ENCODE results near the gene CHRNB4. TPM values are rescaled to one million over a fixed set of nuclear protein-coding genes. Genes with fewer than 3 reads are reported as not detected.

CHRNB4 gene
- total RNA-seq, 1 donor from 2014 or later, result not detected

DNA sequence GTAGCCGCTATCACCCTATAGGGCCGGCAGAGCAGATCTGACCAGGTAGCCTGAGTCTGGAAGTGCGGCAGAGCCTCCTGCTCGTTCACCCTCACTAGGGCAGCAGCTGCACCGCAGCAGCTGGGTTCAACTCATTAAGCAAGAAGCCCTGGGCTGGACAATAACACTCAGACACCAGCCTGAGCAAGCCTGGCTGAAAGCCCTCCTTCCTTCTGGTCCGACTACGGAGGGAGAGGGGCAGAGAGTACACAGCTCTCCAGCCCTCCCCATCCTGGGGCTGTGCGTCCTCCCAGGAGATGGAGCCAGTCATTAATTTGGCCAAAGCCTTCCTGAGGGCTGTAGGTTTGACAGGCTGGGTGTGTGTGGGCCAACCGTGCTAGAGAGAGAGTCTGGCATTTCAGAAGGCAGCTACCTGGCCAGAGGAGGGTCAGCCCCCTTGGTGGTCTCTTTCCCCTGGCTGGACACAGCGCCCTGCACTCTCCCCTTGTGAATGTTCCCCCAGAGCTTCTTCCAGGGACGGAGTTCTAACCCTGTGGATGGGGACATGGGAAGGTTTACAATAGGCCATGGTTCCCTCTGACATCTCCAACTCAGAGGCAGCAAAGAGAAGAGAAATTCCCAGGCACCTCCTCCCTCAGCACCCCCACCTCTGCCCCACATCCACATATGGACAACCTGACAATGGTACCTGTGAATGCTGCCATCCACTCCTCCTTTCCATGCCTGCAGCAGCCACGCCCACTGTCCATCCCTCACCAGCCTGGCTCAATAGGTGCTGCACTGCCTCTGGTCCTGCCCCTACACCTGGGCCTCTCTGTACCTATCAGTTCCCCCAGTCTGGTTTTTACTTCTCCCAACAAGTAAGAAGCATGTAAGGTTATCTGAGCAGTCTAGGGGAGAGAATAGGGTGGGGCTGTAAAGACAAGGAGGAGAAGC lies 6.5 kb downstream of the CHRNB4 start:
- TF ChIP-seq CTCF (IDR thresholded peaks at IDR 0.05; ENCODE audit: insufficient read depth, low read length, severe bottlenecking), result no peak
- Histone ChIP-seq H3K27me3 (ENCODE audit: control insufficient read depth, insufficient read depth, low read length) (peaks cover under 1% of the 10 kb centered on the region), H3K36me3 (ENCODE audit: control insufficient read depth, insufficient read depth, low read length) (no peaks in the 10 kb centered on the region), H3K4me3 (ENCODE audit: low read depth, low read length) (no peak overlapping the region)
- DNase-seq (ENCODE audit: low read depth) (no peak), FAIRE-seq (no peak)

DNA sequence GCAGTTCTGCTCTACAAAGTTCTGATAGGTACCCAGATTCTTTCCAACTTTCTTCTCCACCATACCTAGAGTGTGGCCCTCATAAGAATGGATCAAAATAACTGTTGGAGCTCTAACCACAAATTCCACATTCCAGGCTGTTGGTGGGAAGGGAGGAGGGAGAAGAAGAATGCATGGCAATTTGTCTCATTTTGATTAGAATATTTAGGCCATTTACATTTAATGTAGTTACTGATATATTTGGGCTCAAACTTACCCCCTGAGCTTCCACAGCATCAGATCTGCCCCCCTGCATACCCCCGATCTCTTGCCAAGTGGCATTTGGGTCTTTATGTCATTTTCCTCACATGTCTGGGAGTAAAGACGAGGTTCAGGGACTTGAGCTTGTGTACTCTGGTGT lies 7.7 kb downstream of the CHRNB4 start:
- no peak for FAIRE-seq
- no peak for DNase-seq (ENCODE audit: low read depth)

GRCh38 chr15:78630886-78631633 lies 9.9 kb downstream of the CHRNB4 start:
- no peaks in the 10 kb centered on the region for H3K36me3 ChIP-seq (ENCODE audit: control insufficient read depth, insufficient read depth, low read length)
- no peak overlapping the region for H3K4me3 ChIP-seq (ENCODE audit: low read depth, low read length)
- peaks cover 2% of the 10 kb centered on the region for H3K27me3 ChIP-seq (ENCODE audit: control insufficient read depth, insufficient read depth, low read length)
- FAIRE-seq, result no peak
- TF ChIP-seq CTCF (IDR thresholded peaks at IDR 0.05; ENCODE audit: insufficient read depth, low read length, severe bottlenecking), result no peak
- no peak for DNase-seq (ENCODE audit: low read depth)

More for the DNA sequence above, 7.7 kb downstream of the CHRNB4 start:
- H3K36me3 ChIP-seq (ENCODE audit: control insufficient read depth, insufficient read depth, low read length), result no peaks in the 10 kb centered on the region
- no peak overlapping the region for H3K4me3 ChIP-seq (ENCODE audit: low read depth, low read length)
- peaks cover 2% of the 10 kb centered on the region for H3K27me3 ChIP-seq (ENCODE audit: control insufficient read depth, insufficient read depth, low read length)
- TF ChIP-seq CTCF (IDR thresholded peaks at IDR 0.05; ENCODE audit: insufficient read depth, low read length, severe bottlenecking), result no peak

- TF ChIP-seq CTCF (IDR thresholded peaks at IDR 0.05; ENCODE audit: insufficient read depth, low read length, severe bottlenecking), result no peak
- peaks cover 5% of the 10 kb centered on the region for H3K27me3 ChIP-seq (ENCODE audit: control insufficient read depth, insufficient read depth, low read length)
- DNase-seq (ENCODE audit: low read depth) (no peak), FAIRE-seq (no peak)
- H3K36me3 ChIP-seq (ENCODE audit: control insufficient read depth, insufficient read depth, low read length), result no peaks in the 10 kb centered on the region
- H3K4me3 ChIP-seq (ENCODE audit: low read depth, low read length), result no peak overlapping the region
These were observed 11.3 kb downstream of the CHRNB4 start for GRCh38 chr15:78629716-78630065.

GRCh38 chr15:78629031-78629715 lies 11.8 kb downstream of the CHRNB4 start:
- DNase-seq (ENCODE audit: low read depth) (no peak), FAIRE-seq (peak; percentile 92)
- Histone ChIP-seq H3K27me3 (ENCODE audit: control insufficient read depth, insufficient read depth, low read length) (peaks cover 5% of the 10 kb centered on the region), H3K4me3 (ENCODE audit: low read depth, low read length) (no peak overlapping the region), H3K36me3 (ENCODE audit: control insufficient read depth, insufficient read depth, low read length) (no peaks in the 10 kb centered on the region)
- TF ChIP-seq CTCF (IDR thresholded peaks at IDR 0.05; ENCODE audit: insufficient read depth, low read length, severe bottlenecking), result no peak
